Activated T-cell treated with anti-CD3 and anti-CD28 coated beads for 48 hours (primary cell): Measurements from ENCODE around the gene AGGF1.
A peak's percentile ranks its signal among the peaks of the same experiment; 100 is the strongest.
"Not testable (repeated sequence)": the region's sequence is repeated elsewhere in the genome, so short reads cannot be mapped to it uniquely, and the experiment has no call there.

Experiments
- DNase-seq: peaks from one replicate; pipeline ENCODE4 v3.0.0-alpha.2; 2020; ENCODE audit warnings: low read depth

The AGGF1 gene

DNA sequence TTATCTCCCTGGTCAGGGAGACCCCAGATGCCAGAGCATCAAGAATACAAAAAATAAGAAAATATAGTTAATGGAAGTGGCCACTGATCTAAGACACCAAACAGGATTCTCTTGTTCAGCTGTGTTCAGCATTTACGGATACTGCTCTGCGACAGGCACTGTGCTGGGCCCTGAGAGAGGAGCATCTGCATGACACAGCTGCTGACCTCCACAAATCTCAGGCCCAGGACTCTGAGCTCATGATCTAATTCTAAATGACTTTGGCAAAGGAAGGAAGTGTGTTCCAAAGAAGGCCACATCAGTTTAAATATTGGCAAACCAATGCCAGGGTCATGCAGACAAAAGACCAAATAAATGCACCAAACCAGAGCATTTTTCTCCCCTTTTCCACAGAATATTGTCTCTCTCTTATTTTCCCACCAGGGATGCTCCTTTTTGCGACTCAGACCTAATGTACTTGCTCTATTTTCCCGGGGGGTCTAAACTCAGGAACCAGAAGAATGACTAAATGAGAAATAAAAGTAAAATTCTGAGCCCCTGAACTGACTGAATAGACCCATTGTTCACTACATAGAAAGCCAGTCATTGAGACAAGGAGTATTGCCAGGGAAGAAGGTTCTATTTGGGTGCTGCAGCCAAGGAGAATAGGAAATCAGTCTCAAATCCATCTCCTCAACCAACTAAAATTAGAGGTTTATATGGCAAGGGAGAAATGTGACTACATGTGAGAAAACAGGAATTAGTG lies 1.4 kb upstream of the AGGF1 start:
- no peak for DNase-seq

DNA sequence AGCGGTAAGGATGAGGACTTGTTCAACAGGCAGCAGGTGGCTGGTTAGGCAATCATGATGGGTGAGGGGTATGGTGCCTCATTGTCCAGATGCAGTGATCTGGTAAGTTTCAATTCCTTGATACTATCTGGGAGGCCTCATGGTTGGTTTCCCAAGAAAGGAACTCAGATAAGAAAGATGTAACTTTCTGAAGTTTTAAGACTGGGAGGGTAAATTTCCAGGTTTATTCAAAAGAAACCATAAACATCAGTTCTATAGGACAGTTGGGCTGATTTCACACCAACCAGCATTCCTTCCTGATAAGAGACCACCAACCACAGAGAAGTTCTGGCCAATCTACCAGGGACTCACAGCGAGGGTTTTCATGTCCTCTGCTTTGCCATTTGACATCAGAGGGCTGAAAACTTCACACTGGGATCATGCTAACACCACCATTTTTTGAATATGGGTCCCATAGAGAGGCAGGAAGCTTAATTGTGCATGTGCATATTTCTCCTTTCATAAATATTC lies 773 bp upstream of the AGGF1 start:
- no peak for DNase-seq

DNA sequence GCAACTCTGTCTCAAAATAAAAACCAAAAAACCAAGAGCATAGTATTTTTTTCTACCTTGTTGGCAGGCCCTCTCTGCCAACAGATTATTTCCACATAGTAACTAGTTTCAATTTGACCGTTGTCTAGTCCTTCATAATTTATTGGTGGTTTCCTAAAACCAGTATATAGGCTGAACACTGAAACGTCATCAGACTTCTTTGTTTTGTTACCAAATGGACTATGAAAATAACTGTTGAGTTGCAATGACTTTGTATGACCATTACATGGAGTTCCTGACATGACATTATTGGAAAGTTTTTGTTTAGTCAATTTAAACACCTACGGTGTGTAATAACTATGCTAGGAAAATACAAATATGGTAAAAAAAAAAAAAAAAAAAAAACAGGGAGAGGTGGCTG lies 1.7 kb downstream of the AGGF1 start:
- no peak for DNase-seq

DNA sequence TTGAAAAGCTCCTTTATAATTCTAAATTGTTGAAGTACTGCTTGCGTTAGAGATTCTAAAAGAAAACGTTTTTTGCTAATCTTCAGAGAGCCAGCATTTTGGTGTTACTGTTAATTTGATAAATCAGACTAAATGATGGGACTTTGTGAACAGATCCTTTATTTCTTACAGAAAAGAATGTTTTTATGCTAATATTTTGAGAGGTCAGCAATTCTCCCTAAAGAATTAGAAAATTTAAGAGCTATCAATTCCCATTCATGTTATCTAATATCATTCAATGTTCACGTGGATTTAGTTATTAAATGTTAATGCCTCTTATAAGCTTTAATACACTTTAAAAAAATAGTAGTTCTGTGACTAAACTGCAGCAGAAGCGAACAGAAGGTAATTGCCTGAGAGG lies 2.4 kb downstream of the AGGF1 start:
- no peak for DNase-seq

DNA sequence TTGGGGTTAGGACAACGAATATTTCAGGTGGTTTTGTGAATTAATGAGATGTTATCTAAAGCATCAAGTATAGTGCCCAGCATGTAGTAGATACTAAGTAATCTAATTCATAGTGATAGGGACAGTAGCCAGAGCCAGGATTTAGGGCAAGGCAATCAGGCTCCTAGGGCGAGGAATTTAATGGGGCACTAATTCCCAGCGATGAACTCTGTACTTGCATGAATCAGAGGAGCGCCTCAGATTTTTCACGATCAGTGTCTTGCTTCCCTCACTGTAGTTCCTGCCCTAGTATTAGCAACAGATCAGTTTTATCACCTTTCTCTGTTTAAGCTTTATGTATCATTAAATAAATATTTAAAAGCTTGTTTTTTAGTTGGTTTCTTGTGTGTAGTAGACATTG lies 3.1 kb downstream of the AGGF1 start:
- DNase-seq, result no peak

DNA sequence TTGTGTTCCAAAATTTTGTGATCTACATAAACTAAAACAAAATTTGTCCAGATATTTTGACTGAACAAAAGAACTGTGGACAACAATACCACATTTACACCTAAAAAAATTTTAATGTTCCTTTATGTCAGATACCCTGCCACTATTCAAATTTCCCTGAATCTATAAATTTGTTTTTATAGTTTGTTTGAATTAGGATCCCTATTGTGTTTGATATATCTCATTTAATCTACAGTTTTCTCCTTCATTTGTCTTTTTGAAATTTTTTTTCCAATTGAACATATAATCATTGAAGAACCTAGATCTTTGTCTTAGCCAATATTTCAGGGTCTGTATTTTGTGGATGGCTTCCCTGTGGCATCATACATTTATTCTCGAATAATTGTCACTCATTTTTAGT lies 5.7 kb downstream of the AGGF1 start:
- no peak for DNase-seq

DNA sequence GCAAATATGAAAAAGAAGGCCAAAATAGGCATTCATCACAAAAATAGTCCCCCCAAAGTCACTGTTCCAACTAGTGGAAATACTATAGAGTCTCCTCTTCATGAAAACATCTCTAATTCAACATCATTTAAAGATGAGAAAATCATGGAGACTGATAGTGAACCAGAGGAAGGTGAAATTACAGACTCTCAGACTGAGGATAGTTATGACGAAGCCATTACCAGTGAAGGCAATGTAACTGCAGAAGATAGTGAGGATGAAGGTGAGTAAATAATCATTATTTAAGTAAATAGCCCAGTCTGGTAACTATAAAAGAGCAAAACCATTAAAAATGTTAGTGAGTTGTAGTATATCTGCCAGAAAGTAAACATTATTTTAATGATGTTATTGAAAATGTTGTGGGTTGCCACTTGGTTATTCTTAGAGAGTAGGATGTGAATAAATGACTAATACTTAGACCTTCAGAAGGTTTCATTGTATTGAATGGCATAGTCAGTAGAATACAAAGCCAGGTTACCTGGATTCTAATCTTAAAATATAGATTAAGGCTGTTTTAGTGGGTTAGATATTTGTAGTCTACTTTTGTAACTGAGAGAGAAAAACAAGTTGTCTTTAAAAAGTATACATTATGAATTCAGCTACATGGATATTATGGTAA lies 16.3 kb downstream of the AGGF1 start:
- DNase-seq, result no peak

DNA sequence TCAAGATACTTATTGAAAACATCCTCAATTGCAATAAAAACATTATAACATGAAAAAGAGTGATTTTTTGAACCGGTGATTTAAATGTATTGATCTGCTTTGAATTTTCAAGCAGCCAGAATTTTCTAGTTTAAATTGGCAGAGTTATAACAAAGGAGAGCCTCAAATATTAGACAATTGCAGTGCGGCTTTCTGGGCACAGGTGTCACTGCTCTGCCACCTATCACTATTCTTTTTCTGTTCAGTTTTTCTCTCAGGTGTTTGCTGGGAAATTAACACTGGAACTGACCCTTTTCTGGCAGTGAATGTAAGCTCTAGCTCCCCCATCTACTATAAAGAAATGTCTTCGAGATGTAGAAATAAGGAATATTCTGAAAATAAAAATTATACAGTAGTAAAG lies 33.8 kb downstream of the AGGF1 start:
- no peak for DNase-seq

DNA sequence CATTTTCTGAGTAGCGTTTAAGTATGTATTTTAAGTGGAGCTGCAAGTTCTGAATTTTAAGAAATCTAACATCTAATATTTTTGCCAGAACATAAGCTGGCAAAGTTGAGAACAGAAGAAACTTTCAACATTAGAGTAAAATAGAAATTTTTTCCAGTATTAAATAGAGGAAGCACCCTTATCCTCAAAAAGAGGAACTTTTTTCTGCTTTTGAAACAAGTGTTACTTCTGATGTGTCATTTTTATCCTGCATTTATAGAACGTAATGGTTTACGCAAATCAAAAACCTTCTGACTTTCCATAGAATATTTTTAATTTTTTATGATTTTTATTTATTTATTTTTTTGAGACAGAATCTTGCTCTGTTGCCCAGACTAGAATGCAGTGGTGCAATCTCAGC lies 35.1 kb downstream of the AGGF1 start:
- DNase-seq, result no peak

DNA sequence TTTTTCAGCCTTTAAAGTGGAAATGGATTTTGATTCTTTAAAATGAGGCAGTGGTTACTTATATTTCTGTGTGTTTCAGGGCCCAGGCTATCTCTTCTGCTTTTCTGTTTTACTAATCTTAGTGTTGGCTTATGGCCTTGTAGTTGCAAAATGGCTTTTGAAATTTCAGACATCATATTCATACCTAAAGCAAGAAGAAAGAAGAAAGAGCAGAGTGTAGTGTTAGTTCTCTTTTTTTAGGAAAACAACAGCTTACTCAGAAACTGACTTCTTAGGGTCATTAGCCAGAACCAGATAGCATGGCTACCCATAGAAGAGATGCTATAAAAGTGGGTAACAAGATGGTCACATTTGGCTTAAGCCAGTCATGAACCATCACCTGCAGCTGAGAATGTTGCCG lies 36.0 kb downstream of the AGGF1 start:
- no peak for DNase-seq

DNA sequence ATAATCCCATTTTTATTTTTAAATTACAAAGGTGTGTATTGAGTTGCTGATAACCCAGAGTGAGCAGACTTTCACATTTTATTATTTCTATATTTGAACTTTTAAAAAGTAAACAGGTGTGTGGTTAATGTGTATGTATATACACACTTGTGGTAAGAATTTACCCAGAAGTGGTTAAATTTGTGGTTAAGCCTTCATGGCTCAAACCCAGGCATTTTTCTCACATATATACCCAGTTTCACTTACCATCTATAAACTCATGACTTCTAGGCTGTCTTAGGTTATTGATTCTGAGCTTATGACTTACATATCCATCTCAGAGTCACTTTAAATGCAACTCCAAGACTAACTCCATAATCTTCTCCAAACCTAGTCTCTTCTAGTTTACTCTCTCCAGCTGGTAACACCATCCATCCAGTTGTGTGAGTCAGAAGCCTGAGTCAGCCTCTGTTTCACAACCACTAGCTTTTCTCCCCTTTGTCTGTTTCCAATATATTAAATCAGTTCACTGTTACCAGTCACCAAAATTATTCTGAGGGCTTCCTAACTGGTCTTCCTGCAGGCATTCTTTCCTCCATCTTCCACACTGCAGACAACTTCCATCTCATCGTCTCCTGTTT lies 36.7 kb downstream of the AGGF1 start:
- DNase-seq, result no peak

DNA sequence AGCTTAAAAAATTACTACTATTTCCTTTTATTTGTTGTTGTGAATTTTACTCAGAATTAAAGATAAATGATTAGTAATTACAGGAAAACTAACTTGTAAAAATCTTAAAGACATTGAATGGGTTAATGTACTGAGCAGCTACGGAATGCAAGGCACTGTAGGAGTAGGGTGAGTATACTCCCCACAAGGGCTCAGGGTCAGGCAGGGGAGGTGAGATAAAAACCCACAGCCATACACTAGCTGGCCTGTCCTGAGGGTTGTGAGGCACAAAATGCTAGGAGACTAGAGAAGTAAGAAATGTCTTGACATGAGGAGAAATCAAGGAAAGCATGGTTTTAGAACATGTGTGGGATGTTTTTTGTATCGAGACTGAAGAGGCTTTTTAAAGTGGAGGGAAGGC lies 43.5 kb downstream of the AGGF1 start:
- DNase-seq, result no peak

DNA sequence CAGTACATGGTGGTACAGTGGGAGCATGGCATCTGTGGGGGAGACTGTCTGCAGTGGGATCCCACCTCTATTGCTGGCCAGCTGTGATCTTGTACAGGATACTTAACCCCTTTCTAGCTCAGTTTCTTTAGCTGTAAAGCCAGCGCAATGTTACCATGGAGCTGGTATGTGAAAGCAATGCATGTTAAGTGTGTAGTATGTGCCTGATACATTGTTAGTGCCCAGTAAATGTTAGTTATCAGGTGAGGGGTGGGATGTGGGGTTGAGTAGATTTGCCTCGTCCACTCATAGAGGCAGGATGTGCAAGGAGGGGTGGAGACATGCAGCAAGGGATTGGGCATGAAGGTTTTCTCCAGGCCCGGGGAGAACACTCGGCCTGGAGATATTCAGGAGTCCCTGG lies 44.5 kb downstream of the AGGF1 start:
- no peak for DNase-seq

DNA sequence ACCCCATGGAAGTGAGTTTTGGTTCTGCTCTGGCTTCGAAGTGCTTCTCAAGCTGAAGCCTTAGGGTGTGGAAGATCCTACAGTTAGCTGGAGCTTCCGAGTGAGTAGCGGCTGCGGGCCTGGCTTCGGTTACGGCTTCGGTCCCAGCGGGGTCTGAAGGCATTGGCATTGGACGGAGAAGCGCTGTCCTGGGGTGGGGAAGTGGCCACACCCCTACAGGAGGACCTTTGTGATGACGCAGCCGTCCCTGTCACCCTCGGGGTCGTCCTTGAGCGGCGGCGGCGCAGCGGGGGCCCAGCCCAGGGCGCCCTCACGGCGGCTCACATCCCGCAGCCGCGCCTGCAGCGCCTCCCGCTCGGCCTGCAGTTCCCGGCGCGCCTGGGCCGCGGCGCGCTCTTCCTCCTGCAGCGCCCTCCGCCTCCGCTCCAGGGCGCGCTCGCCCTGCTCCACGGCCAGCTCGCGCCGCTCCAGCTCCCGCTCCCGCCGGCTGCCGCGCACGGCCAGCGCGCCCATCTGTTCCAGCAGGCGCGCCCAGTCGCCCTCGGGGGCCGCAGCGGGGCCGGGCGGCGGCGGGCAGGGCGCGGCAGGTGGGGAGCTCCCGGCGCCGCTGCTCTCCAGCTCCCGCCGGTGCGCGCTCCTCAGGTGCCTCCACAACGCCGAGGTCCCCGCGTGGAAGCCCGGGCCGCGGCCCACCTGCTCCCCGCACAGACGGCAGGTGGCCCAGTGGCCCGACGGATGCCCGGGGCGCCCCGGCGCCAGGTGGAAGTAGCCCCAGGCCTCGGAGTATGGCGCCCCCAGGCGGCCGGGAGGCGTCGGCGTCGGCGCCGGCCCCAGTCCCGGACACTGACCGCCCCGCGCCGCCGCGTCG lies 47.0 kb downstream of the AGGF1 start:
- peak; percentile 61 for DNase-seq

DNA sequence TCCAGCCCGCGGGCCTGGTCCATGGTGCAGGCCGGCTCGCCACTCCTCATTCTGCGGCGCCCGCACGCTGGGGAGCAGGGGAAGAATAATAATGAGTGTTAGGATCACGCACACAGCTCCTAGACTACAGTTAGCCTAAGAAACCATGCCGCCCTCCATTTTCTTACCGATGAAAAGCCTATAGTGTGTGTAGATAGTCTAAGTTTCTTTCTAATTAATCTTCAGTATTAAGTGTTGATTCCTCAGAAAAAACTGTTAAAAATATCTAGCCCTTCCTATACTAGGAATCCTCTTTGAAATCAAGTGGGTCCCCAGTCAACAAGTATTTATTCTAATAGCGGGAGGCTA lies 47.6 kb downstream of the AGGF1 start:
- DNase-seq, result no peak

DNA sequence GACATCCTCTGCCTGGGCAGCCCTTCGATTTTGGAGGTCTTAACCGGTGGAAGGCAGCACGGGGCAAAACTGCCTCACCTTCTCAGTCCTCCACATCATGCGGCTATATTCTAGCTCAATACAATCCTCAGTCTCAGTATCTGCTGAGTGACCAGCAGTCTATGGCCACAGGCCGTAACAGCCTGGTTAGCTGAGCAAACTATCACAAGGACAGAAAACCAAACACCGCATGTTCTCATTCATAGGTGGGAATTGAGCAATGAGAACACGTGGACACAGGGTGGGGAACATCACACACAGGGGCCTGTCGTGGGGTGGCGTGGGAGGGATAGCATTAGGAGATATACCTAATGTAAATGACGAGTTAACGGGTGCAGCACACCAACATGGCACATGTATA lies 50.3 kb downstream of the AGGF1 start:
- not testable (repeated sequence) for DNase-seq

DNA sequence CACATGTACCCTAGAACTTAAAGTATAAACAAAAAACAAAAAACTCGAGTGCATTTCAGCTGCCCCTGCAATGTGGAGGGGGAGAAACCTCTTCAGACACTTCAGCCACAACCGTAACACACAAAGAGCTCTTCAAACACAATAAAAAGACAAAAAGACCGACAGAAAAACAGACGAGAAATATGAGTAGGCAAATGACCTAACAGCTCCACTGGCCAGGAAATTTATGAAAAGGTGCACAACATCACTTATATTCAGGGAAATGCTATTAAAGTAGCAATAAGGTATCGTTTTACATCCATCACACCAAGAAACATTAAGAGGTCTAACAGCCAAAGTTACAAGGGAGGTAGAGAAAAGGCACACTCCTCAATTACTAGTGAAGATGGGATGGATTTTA lies 50.7 kb downstream of the AGGF1 start:
- DNase-seq, result no peak

DNA sequence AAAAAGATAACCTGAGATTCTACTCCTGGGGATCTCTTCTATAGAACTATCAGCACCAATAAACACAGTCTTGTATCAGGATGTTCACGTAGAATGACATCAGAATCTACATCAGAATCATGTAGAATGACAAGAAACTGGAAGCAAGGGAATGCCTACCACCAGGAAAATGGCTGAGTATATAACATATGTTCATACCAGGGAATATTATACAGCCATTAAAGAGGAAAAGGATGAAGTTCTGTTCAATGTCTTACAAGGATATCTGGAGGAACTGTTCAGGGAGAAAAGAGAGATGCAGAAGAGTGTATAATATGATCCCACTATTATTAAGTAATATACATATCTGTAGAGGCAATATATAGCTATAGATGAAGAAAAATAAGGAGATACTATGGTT lies 52.1 kb downstream of the AGGF1 start:
- no peak for DNase-seq

DNA sequence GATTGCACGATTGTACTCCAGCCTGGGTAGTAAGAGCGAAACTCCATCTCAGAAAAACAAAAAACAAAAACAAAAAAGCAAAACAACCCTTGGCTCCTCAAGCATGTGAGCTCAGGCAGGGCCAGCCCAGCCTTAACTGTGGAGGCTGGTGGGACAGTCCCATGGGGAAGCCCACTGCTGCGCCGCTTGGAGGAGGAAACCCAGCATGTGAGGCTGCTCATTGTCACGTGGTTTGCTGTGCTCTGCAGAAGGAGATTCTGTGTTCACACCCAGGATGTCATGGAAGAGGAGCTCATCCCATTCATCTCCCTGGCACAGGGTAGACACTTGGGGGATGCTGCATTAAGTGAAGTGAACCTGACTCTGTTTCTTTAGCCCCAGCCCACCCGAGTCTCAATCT lies 52.9 kb downstream of the AGGF1 start:
- DNase-seq, result no peak

DNA sequence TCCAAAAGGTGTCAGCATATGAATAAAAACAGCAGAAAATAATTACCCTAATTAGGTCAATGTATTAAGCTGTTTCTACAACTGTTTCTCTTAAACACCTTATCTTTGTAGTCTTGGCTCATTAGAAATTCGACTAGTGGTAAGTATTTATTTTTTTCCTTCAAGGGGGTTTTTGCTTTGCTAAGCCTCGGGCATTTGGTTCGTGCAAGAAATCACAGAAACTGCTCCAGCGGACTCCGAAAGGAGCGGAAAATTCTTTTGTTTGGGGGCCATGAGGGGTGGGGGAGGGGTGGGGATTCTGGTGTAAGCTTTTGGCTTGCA lies 56.1 kb downstream of the AGGF1 start:
- DNase-seq, result no peak

DNA sequence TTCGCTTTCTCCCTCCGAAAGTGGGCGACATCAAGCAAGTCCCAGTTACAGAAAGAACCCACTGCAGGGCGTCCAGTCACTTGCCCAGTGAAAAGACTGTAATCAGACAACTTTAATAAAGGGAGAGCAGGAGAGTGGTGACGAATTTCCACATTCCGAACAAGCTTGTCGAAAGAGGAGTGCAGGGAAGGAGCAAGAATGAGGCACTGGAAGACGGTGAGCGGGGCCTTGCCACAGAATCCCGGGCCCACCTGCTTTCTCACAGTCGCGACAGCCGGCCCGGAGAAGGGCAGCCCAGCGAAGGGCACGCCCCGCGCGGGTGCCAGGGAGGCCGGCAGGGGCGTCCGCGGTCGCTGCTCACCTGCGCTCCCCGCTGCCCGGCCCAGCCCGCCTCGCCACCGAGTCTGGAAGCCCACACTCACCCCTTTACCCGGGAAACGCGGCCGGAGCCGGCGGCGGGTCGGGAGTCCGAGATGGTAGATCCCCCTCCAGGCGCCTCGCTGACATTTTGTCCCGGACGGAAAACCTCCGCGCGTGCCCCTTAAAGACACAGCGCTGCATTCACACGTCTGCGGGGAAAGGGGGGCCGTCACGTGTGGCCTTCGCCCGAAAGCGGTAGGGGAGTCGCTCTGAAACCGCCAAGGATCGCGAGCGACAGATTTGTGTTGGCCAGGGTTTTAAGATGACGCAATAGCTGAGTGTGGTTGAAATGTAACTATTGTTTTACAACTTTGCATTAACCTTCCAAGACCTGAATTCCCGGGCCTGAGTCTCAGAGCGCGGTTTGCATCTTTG lies 56.7 kb downstream of the AGGF1 start, which contains the start of gene ZBED3:
Gene ZBED3 (minus strand): TSS at position 597 of the 795 bp plus-strand sequence. CDS start 9,407 bp downstream, outside the sequence.
- DNase-seq, result peak; percentile 38
